GM18498 (cell line): ENCODE data around the gene NT5C.
"Not testable (repeated sequence)": the region's sequence is repeated elsewhere in the genome, so short reads cannot be mapped to it uniquely, and the experiment has no call there.

Source experiments
- ATAC-seq: cut with Tn5 transposase; IDR thresholded peaks from one replicate; pipeline ENCODE4 v1.9.1; 2021; ENCODE audit warnings: mild to moderate bottlenecking, moderate library complexity; ENCODE audit not compliant: unreplicated experiment

Gene NT5C

GRCh38 chr17:75131278-75132017 lies at the start of gene NT5C:
Gene NT5C, minus strand, starts transcription at chr17:75131742. Its CDS starts 35 bp downstream, at chr17:75131707.
- ATAC-seq: peak; percentile 85

GRCh38 chr17:75181110-75181509 lies 49.6 kb upstream of the NT5C start:
- no peak for ATAC-seq

GRCh38 chr17:75178453-75178852 lies 46.9 kb upstream of the NT5C start:
- ATAC-seq: no peak

GRCh38 chr17:75176625-75177024 lies 45.1 kb upstream of the NT5C start:
- no peak for ATAC-seq

GRCh38 chr17:75174996-75175395 lies 43.5 kb upstream of the NT5C start:
- ATAC-seq: no peak

GRCh38 chr17:75173526-75173925 lies 42.0 kb upstream of the NT5C start:
- ATAC-seq: no peak

- no peak for ATAC-seq
Measured at GRCh38 chr17:75168998-75169397, 37.5 kb upstream of the NT5C start.

- not testable (repeated sequence) for ATAC-seq
Measured at GRCh38 chr17:75164606-75165005, 33.1 kb upstream of the NT5C start.

- ATAC-seq: no peak
Measured at GRCh38 chr17:75163074-75163473, 31.5 kb upstream of the NT5C start.

- no peak for ATAC-seq
Measured at GRCh38 chr17:75160211-75160610, 28.7 kb upstream of the NT5C start.

- ATAC-seq: no peak
Measured at GRCh38 chr17:75159196-75160031, 27.9 kb upstream of the NT5C start.

GRCh38 chr17:75158480-75158879 lies 26.9 kb upstream of the NT5C start:
- ATAC-seq: not testable (repeated sequence)

GRCh38 chr17:75155191-75155601 lies 23.7 kb upstream of the NT5C start:
- ATAC-seq: no peak

- ATAC-seq: peak; percentile 94
Measured at GRCh38 chr17:75154195-75155106, 22.9 kb upstream of the NT5C start, which contains the start of gene JPT1. Gene JPT1, minus strand, starts transcription at chr17:75154512. Its CDS starts 115 bp downstream, at chr17:75154397.

GRCh38 chr17:75153780-75154194 lies 22.2 kb upstream of the NT5C start:
- ATAC-seq: peak; percentile 18

- ATAC-seq: no peak
Measured at GRCh38 chr17:75152922-75153779, 21.6 kb upstream of the NT5C start.

GRCh38 chr17:75152523-75152921 lies 21.0 kb upstream of the NT5C start:
- no peak for ATAC-seq

- ATAC-seq: no peak
Measured at GRCh38 chr17:75151930-75152329, 20.4 kb upstream of the NT5C start.

GRCh38 chr17:75147878-75148546 lies 16.5 kb upstream of the NT5C start:
- no peak for ATAC-seq
